ENCODE data around the gene RXRG. TPM values are rescaled to one million over a fixed set of nuclear protein-coding genes. Genes with fewer than 3 reads are reported as not detected.

RXRG gene
- total RNA-seq, 1 experiment from 2014 or later, result not detected

DNA sequence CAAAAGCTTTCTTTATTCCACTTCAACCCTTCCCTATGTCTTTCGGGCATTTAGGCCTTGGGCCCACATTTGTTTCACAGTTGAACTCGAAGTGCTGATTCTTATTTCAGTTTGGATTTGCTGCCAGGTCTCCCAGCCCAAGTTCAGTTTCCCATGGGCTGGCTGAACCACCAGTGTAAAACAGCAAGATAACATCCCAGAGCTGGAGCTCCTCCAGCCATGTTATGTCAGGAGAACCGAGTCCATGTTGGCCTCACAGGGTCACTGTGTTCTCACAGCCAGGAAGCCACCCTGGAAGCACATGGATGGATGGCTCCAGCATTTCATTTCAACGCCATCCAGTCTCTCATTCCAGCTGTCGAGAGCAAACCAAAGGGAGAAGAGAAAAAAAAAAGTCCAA is 45.2 kb upstream of the RXRG start (continued):
- TF ChIP-seq, protein P1, sequence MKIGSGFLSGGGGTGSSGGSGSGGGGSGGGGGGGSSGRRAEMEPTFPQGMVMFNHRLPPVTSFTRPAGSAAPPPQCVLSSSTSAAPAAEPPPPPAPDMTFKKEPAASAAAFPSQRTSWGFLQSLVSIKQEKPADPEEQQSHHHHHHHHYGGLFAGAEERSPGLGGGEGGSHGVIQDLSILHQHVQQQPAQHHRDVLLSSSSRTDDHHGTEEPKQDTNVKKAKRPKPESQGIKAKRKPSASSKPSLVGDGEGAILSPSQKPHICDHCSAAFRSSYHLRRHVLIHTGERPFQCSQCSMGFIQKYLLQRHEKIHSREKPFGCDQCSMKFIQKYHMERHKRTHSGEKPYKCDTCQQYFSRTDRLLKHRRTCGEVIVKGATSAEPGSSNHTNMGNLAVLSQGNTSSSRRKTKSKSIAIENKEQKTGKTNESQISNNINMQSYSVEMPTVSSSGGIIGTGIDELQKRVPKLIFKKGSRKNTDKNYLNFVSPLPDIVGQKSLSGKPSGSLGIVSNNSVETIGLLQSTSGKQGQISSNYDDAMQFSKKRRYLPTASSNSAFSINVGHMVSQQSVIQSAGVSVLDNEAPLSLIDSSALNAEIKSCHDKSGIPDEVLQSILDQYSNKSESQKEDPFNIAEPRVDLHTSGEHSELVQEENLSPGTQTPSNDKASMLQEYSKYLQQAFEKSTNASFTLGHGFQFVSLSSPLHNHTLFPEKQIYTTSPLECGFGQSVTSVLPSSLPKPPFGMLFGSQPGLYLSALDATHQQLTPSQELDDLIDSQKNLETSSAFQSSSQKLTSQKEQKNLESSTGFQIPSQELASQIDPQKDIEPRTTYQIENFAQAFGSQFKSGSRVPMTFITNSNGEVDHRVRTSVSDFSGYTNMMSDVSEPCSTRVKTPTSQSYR (CRISPR knock-in tag; IDR thresholded peaks at IDR 0.05), result no peak
- TF ChIP-seq ZNF138 (CRISPR knock-in tag; conservative IDR thresholded peaks at IDR 0.05) (no peak), CREB1 (CRISPR knock-in tag; IDR thresholded peaks at IDR 0.05) (no peak), RELA (CRISPR knock-in tag; IDR thresholded peaks at IDR 0.05; ENCODE audit: borderline replicate concordance) (no peak), GRHL2 (CRISPR knock-in tag; IDR thresholded peaks at IDR 0.05; ENCODE audit: insufficient replicate concordance, severe bottlenecking) (no peak), IRF2 (CRISPR knock-in tag; IDR thresholded peaks at IDR 0.05; ENCODE audit: borderline replicate concordance, low read depth) (no peak)
- TF ChIP-seq, protein P2, sequence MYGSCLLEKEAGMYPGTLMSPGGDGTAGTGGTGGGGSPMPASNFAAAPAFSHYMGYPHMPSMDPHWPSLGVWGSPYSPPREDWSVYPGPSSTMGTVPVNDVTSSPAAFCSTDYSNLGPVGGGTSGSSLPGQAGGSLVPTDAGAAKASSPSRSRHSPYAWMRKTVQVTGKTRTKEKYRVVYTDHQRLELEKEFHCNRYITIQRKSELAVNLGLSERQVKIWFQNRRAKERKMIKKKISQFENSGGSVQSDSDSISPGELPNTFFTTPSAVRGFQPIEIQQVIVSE (CRISPR knock-in tag; IDR thresholded peaks at IDR 0.05; ENCODE audit: borderline replicate concordance), result no peak
- TF ChIP-seq, protein P3, sequence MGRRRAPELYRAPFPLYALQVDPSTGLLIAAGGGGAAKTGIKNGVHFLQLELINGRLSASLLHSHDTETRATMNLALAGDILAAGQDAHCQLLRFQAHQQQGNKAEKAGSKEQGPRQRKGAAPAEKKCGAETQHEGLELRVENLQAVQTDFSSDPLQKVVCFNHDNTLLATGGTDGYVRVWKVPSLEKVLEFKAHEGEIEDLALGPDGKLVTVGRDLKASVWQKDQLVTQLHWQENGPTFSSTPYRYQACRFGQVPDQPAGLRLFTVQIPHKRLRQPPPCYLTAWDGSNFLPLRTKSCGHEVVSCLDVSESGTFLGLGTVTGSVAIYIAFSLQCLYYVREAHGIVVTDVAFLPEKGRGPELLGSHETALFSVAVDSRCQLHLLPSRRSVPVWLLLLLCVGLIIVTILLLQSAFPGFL (CRISPR knock-in tag; IDR thresholded peaks at IDR 0.05; ENCODE audit: borderline replicate concordance), result no peak

DNA sequence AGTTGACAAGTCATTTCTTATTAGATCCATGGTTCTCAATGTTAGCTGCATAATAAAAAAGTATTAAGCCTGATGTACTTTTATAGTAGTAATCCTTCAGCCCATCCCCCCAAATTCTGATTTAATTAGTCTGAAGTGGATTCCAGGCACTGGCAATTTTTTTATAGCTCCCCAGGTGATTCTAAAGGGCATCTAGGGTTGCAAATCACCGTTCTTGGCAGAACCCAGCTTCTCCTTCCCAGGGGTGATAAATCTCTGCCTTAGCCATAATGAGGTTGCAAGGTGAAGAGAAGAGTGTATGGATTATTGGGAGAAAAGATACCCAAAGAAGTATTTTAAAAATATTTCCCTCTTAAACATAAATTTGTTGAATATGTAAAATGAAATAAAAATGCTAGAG is 43.0 kb upstream of the RXRG start:
- Mint-ChIP-seq H3K27me3 (ENCODE audit: low read depth) (no peaks in the 10 kb centered on the region), H3K9me3 (no peaks in the 10 kb centered on the region), H3K4me1 (no peaks in the 10 kb centered on the region), H3K27ac (no peak overlapping the region), H3K4me3 (no peak overlapping the region), H3K36me3 (no peaks in the 10 kb centered on the region)
- TF ChIP-seq, protein P4, sequence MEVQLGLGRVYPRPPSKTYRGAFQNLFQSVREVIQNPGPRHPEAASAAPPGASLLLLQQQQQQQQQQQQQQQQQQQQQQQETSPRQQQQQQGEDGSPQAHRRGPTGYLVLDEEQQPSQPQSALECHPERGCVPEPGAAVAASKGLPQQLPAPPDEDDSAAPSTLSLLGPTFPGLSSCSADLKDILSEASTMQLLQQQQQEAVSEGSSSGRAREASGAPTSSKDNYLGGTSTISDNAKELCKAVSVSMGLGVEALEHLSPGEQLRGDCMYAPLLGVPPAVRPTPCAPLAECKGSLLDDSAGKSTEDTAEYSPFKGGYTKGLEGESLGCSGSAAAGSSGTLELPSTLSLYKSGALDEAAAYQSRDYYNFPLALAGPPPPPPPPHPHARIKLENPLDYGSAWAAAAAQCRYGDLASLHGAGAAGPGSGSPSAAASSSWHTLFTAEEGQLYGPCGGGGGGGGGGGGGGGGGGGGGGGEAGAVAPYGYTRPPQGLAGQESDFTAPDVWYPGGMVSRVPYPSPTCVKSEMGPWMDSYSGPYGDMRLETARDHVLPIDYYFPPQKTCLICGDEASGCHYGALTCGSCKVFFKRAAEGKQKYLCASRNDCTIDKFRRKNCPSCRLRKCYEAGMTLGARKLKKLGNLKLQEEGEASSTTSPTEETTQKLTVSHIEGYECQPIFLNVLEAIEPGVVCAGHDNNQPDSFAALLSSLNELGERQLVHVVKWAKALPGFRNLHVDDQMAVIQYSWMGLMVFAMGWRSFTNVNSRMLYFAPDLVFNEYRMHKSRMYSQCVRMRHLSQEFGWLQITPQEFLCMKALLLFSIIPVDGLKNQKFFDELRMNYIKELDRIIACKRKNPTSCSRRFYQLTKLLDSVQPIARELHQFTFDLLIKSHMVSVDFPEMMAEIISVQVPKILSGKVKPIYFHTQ (CRISPR knock-in tag; IDR thresholded peaks at IDR 0.05), result no peak
- TF ChIP-seq, protein P5, sequence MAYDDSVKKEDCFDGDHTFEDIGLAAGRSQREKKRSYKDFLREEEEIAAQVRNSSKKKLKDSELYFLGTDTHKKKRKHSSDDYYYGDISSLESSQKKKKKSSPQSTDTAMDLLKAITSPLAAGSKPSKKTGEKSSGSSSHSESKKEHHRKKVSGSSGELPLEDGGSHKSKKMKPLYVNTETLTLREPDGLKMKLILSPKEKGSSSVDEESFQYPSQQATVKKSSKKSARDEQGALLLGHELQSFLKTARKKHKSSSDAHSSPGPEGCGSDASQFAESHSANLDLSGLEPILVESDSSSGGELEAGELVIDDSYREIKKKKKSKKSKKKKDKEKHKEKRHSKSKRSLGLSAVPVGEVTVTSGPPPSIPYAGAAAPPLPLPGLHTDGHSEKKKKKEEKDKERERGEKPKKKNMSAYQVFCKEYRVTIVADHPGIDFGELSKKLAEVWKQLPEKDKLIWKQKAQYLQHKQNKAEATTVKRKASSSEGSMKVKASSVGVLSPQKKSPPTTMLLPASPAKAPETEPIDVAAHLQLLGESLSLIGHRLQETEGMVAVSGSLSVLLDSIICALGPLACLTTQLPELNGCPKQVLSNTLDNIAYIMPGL (CRISPR knock-in tag; IDR thresholded peaks at IDR 0.05), result no peak
- TF ChIP-seq ATF1 (CRISPR knock-in tag; IDR thresholded peaks at IDR 0.05) (no peak), CREM (CRISPR knock-in tag; IDR thresholded peaks at IDR 0.05) (no peak), ZNF317 (CRISPR knock-in tag; IDR thresholded peaks at IDR 0.05; ENCODE audit: borderline replicate concordance, low read depth) (no peak), GRHL2 (CRISPR knock-in tag; IDR thresholded peaks at IDR 0.05; ENCODE audit: insufficient replicate concordance, severe bottlenecking) (no peak), ZBTB21 (CRISPR knock-in tag; IDR thresholded peaks at IDR 0.05; ENCODE audit: borderline replicate concordance) (no peak), SMAD3 (CRISPR knock-in tag; IDR thresholded peaks at IDR 0.05; ENCODE audit: borderline replicate concordance) (no peak)
- TF ChIP-seq, protein P6, sequence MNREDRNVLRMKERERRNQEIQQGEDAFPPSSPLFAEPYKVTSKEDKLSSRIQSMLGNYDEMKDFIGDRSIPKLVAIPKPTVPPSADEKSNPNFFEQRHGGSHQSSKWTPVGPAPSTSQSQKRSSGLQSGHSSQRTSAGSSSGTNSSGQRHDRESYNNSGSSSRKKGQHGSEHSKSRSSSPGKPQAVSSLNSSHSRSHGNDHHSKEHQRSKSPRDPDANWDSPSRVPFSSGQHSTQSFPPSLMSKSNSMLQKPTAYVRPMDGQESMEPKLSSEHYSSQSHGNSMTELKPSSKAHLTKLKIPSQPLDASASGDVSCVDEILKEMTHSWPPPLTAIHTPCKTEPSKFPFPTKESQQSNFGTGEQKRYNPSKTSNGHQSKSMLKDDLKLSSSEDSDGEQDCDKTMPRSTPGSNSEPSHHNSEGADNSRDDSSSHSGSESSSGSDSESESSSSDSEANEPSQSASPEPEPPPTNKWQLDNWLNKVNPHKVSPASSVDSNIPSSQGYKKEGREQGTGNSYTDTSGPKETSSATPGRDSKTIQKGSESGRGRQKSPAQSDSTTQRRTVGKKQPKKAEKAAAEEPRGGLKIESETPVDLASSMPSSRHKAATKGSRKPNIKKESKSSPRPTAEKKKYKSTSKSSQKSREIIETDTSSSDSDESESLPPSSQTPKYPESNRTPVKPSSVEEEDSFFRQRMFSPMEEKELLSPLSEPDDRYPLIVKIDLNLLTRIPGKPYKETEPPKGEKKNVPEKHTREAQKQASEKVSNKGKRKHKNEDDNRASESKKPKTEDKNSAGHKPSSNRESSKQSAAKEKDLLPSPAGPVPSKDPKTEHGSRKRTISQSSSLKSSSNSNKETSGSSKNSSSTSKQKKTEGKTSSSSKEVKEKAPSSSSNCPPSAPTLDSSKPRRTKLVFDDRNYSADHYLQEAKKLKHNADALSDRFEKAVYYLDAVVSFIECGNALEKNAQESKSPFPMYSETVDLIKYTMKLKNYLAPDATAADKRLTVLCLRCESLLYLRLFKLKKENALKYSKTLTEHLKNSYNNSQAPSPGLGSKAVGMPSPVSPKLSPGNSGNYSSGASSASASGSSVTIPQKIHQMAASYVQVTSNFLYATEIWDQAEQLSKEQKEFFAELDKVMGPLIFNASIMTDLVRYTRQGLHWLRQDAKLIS (CRISPR knock-in tag; IDR thresholded peaks at IDR 0.05; ENCODE audit: borderline replicate concordance), result no peak
- TF ChIP-seq, protein P7, sequence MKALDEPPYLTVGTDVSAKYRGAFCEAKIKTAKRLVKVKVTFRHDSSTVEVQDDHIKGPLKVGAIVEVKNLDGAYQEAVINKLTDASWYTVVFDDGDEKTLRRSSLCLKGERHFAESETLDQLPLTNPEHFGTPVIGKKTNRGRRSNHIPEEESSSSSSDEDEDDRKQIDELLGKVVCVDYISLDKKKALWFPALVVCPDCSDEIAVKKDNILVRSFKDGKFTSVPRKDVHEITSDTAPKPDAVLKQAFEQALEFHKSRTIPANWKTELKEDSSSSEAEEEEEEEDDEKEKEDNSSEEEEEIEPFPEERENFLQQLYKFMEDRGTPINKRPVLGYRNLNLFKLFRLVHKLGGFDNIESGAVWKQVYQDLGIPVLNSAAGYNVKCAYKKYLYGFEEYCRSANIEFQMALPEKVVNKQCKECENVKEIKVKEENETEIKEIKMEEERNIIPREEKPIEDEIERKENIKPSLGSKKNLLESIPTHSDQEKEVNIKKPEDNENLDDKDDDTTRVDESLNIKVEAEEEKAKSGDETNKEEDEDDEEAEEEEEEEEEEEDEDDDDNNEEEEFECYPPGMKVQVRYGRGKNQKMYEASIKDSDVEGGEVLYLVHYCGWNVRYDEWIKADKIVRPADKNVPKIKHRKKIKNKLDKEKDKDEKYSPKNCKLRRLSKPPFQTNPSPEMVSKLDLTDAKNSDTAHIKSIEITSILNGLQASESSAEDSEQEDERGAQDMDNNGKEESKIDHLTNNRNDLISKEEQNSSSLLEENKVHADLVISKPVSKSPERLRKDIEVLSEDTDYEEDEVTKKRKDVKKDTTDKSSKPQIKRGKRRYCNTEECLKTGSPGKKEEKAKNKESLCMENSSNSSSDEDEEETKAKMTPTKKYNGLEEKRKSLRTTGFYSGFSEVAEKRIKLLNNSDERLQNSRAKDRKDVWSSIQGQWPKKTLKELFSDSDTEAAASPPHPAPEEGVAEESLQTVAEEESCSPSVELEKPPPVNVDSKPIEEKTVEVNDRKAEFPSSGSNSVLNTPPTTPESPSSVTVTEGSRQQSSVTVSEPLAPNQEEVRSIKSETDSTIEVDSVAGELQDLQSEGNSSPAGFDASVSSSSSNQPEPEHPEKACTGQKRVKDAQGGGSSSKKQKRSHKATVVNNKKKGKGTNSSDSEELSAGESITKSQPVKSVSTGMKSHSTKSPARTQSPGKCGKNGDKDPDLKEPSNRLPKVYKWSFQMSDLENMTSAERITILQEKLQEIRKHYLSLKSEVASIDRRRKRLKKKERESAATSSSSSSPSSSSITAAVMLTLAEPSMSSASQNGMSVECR (CRISPR knock-in tag; IDR thresholded peaks at IDR 0.05; ENCODE audit: borderline replicate concordance), result no peak
- no peak for DNase-seq (ENCODE audit: low spot score)
- POLR2A ChIA-PET, result no interaction called here
- CTCF ChIA-PET, result no interaction called here
- no peak for ATAC-seq

Measured in WTC11 (cell line).